Spinal cord (tissue), 10 donors: ENCODE data around the gene THBS2. TPM values are rescaled to one million over a fixed set of nuclear protein-coding genes. Genes with fewer than 3 reads are reported as not detected.
"Not testable (repeated sequence)": the region's sequence is repeated elsewhere in the genome, so short reads cannot be mapped to it uniquely, and the experiment has no call there.

Source experiments
- DNase-seq, 6 donors: peaks; one replicate each; pipeline versions ENCODE4 v3.0.0 to v3.0.0-alpha.2; 2013 to 2015; ENCODE audit warnings: low spot score in 6 of 6, low read depth in 4 of 6
- H3K27ac ChIP-seq: one replicate; pipeline ENCODE4 v1.5.1; 2013; ENCODE audit warnings: low read depth, low read length, control low read depth
- H3K27me3 ChIP-seq: one replicate; pipeline ENCODE4 v1.6.1; 2013; ENCODE audit warnings: low read length; ENCODE audit not compliant: control insufficient read depth, insufficient read depth
- H3K36me3 ChIP-seq: one replicate; pipeline ENCODE4 v1.6.1; 2013; ENCODE audit warnings: low read length; ENCODE audit not compliant: control insufficient read depth, insufficient read depth
- H3K4me1 ChIP-seq: one replicate; pipeline ENCODE4 v1.6.1; 2013; ENCODE audit warnings: low read length; ENCODE audit not compliant: control insufficient read depth, insufficient read depth
- H3K4me3 ChIP-seq: one replicate; pipeline ENCODE4 v1.5.1; 2013; ENCODE audit warnings: low read depth, low read length, control low read depth
- H3K9me3 ChIP-seq: one replicate; pipeline ENCODE4 v1.6.1; 2013; ENCODE audit warnings: low read length; ENCODE audit not compliant: control insufficient read depth, insufficient read depth
- WGBS: methylation state at CpG from one replicate; pipeline ENCODE4 v1.1.5; 2013; ENCODE audit warnings: missing lambda C conversion rate; ENCODE audit not compliant: insufficient coverage; 5-methylcytosine and 5-hydroxymethylcytosine counted together
- long read RNA-seq, 4 donors: transcript quantifications; one replicate each; lab custom pipeline, GENCODE V29; 2026
- polyA plus RNA-seq, 2 donors: library from polyadenylated mRNA; unstranded; fragments of 120-200 nt; gene quantifications; one replicate each; pipeline ENCODE4 v1.2.1, GENCODE V29; 2013; ENCODE audit not compliant: insufficient read length in 2 of 2
- total RNA-seq, 2 donors: library from RNA; depleted of rRNA in 1 of 2; stranded (reverse); fragments of 120-200 nt in 1 of 2; fragments of >200 nt in 1 of 2; gene quantifications; one replicate each; pipeline versions ENCODE4 v1.2.3 to v1.2.4, GENCODE V29; 2013 to 2014
- donor health status: healthy.

THBS2 gene
- total RNA-seq (10 to 100 TPM; 94.3 to 99.4 TPM), polyA plus RNA-seq (10 to 100 TPM; 44.3 to 45.6 TPM)
- long read RNA-seq, donor 1, full-length matches to known transcripts, result 6 of 6 reads
- long read RNA-seq, donor 1, partial matches to known transcripts, result 0 of 6 reads
- long read RNA-seq, donor 1, other reads (novel, unspliced or antisense), result 0 of 6 reads
- long read RNA-seq, donor 2, full-length matches to known transcripts, result 3 of 8 reads
- long read RNA-seq, donor 2, partial matches to known transcripts, result 5 of 8 reads
- long read RNA-seq, donor 2, other reads (novel, unspliced or antisense), result 0 of 8 reads
- long read RNA-seq, donor 3, result 0 reads
- long read RNA-seq, donor 4, result 0 reads

GRCh38 chr6:169253337-169254238 is at the start of gene THBS2:
THBS2 (minus strand) TSS chr6:169253846; CDS start chr6:169250784, 3,062 bp downstream.
- Histone ChIP-seq H3K4me1 (peaks cover 48% of the 10 kb centered on the region), H3K27ac (peak within 1 kb of the TSS; percentile 76), H3K27me3 (peaks cover 13% of the 10 kb centered on the region), H3K36me3 (peaks cover 6% of the 10 kb centered on the region), H3K9me3 (no peaks in the 10 kb centered on the region), H3K4me3 (peak within 1 kb of the TSS; percentile 54)
- under 1% methylated on average over 26 of the region's 34 CpGs for WGBS
- peak in 3 of 6 donors; percentile 32 to 86 (median 61) for DNase-seq

- no peaks in the 10 kb centered on the region for H3K4me1 ChIP-seq
- no peak overlapping the region for H3K4me3 ChIP-seq
- H3K9me3 ChIP-seq, result no peaks in the 10 kb centered on the region
- H3K27me3 ChIP-seq, result no peaks in the 10 kb centered on the region
- DNase-seq, result no peak
- no peaks in the 10 kb centered on the region for H3K36me3 ChIP-seq
- H3K27ac ChIP-seq, result no peak overlapping the region
- 94% methylated on average over 2 of the region's 3 CpGs for WGBS
These were observed 49.1 kb upstream of the THBS2 start for GRCh38 chr6:169302716-169303115.

- H3K27ac ChIP-seq, result no peak overlapping the region
These were observed 48.6 kb upstream of the THBS2 start for GRCh38 chr6:169302255-169302654.

GRCh38 chr6:169300916-169301315 is 47.3 kb upstream of the THBS2 start:
- Histone ChIP-seq H3K27ac (no peak overlapping the region), H3K4me1 (no peaks in the 10 kb centered on the region), H3K4me3 (no peak overlapping the region), H3K27me3 (no peaks in the 10 kb centered on the region), H3K9me3 (no peaks in the 10 kb centered on the region), H3K36me3 (no peaks in the 10 kb centered on the region)
- WGBS, result no CpG with 5 or more reads among the region's 4 CpGs
- no peak for DNase-seq

More at GRCh38 chr6:169302255-169302654, 48.6 kb upstream of the THBS2 start:
- no peaks in the 10 kb centered on the region for H3K9me3 ChIP-seq
- H3K27me3 ChIP-seq, result no peaks in the 10 kb centered on the region
- no peak overlapping the region for H3K4me3 ChIP-seq
- H3K36me3 ChIP-seq, result no peaks in the 10 kb centered on the region
- no peaks in the 10 kb centered on the region for H3K4me1 ChIP-seq
- DNase-seq, result no peak

- not testable (repeated sequence) for H3K4me3 ChIP-seq, H3K27ac ChIP-seq, DNase-seq, H3K4me1 ChIP-seq, H3K27me3 ChIP-seq, H3K36me3 ChIP-seq, H3K9me3 ChIP-seq
- WGBS, result no CpG with 5 or more reads among the region's 1 CpG
These were observed 45.0 kb upstream of the THBS2 start for GRCh38 chr6:169298626-169299025.

GRCh38 chr6:169296622-169297021 is 43.0 kb upstream of the THBS2 start:
- no peaks in the 10 kb centered on the region for H3K9me3 ChIP-seq
- H3K4me1 ChIP-seq, result no peaks in the 10 kb centered on the region
- H3K27ac ChIP-seq, result no peak overlapping the region
- no peak overlapping the region for H3K4me3 ChIP-seq
- H3K36me3 ChIP-seq, result no peaks in the 10 kb centered on the region
- H3K27me3 ChIP-seq, result no peaks in the 10 kb centered on the region
- DNase-seq, result no peak
- WGBS, result 94% methylated on average over 2 of the region's 6 CpGs

GRCh38 chr6:169296170-169296569 is 42.5 kb upstream of the THBS2 start:
- H3K4me1 ChIP-seq, result no peaks in the 10 kb centered on the region
- no peak for DNase-seq
- no peak overlapping the region for H3K4me3 ChIP-seq
- no CpG with 5 or more reads among the region's 1 CpG for WGBS
- H3K27me3 ChIP-seq, result no peaks in the 10 kb centered on the region
- no peak overlapping the region for H3K27ac ChIP-seq
- no peaks in the 10 kb centered on the region for H3K9me3 ChIP-seq
- H3K36me3 ChIP-seq, result no peaks in the 10 kb centered on the region

GRCh38 chr6:169293196-169293595 is 39.5 kb upstream of the THBS2 start:
- Histone ChIP-seq H3K27me3 (no peaks in the 10 kb centered on the region), H3K9me3 (no peaks in the 10 kb centered on the region), H3K27ac (no peak overlapping the region), H3K36me3 (no peaks in the 10 kb centered on the region), H3K4me3 (no peak overlapping the region), H3K4me1 (no peaks in the 10 kb centered on the region)
- no peak for DNase-seq
- WGBS, result no CpG with 5 or more reads among the region's 2 CpGs

GRCh38 chr6:169292338-169293124 is 38.9 kb upstream of the THBS2 start:
- Histone ChIP-seq H3K4me1 (no peaks in the 10 kb centered on the region), H3K9me3 (no peaks in the 10 kb centered on the region), H3K27me3 (no peaks in the 10 kb centered on the region), H3K4me3 (no peak overlapping the region), H3K27ac (peak overlapping the region; percentile 40), H3K36me3 (no peaks in the 10 kb centered on the region)
- no peak for DNase-seq
- WGBS, result 90% methylated on average over 4 of the region's 11 CpGs
